ENCODE data around the gene ATAD2B. TPM values are rescaled to one million over a fixed set of nuclear protein-coding genes. Genes with fewer than 3 reads are reported as not detected.

ATAD2B gene
- total and polyA plus RNA-seq, 2 of the 8 experiments (the other 6 are each of a cell fraction or from before 2014, with no cell fraction given): 3.4 to 16.1 TPM

DNA sequence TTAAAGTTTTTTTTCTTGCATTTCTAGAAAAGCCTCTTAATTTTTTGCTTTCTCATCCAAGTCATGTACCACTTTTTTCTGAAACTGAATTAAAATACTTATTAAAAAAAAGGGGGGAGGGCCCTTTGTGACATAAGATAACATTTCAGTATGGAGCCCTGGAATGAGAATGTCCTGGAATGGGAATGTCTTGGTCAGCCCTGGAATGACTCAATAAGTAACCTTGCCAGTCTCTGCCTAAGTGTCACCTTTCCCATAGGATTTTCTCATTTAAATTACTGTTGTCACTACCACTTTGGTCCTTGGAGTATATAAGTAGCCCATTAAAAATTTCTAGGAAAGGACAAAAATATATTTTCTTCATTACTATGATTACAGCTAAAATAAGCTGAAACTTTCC is 18.1 kb upstream of the ATAD2B start (continued):
- TF ChIP-seq CHD2 (IDR thresholded peaks at IDR 0.05; ENCODE audit: low read length): no peak
- no peak for TF ChIP-seq YY1 (IDR thresholded peaks at IDR 0.05; ENCODE audit: low read depth, low read length)
- TF ChIP-seq TEAD4 (IDR thresholded peaks at IDR 0.05; ENCODE audit: low read depth, low read length): no peak
- no peak for TF ChIP-seq EGR1 (IDR thresholded peaks at IDR 0.05; ENCODE audit: borderline replicate concordance, low read depth, low read length)
- no peak for TF ChIP-seq KDM5A (IDR thresholded peaks at IDR 0.05; ENCODE audit: low read length)
- no peak for TF ChIP-seq SP2 (IDR thresholded peaks at IDR 0.05; ENCODE audit: low read length)

Data from H1 (cell line).